IPS-15b (cell line): ENCODE measurements around the gene NPB.

ENCODE experiments used
- H3K27me3 ChIP-seq: one replicate; pipeline ENCODE4 v1.6.1; 2013; ENCODE audit warnings: low read length; ENCODE audit not compliant: control insufficient read depth, insufficient read depth
- H3K36me3 ChIP-seq: one replicate; pipeline ENCODE4 v1.6.1; 2013; ENCODE audit warnings: low read length; ENCODE audit not compliant: control insufficient read depth, insufficient read depth
- H3K4me1 ChIP-seq: one replicate; pipeline ENCODE4 v1.6.1; 2013; ENCODE audit warnings: mild to moderate bottlenecking, low read length; ENCODE audit not compliant: control insufficient read depth, insufficient read depth
- H3K4me3 ChIP-seq: one replicate; pipeline ENCODE4 v1.5.1; 2013; ENCODE audit warnings: low read depth, low read length
- H3K9ac ChIP-seq: one replicate; pipeline ENCODE4 v1.6.1; 2013; ENCODE audit warnings: low read depth, mild to moderate bottlenecking, low read length
- H3K9me3 ChIP-seq: one replicate; pipeline ENCODE4 v1.6.1; 2013; ENCODE audit warnings: mild to moderate bottlenecking, low read length; ENCODE audit not compliant: control insufficient read depth, insufficient read depth

The NPB gene

GRCh38 chr17:81902023-81902652 lies at the start of gene NPB:
Gene NPB, plus strand, starts transcription at chr17:81902238. Its CDS starts 40 bp downstream, at chr17:81902278.
- H3K36me3 ChIP-seq, result peaks cover 37% of the 10 kb centered on the region

DNA sequence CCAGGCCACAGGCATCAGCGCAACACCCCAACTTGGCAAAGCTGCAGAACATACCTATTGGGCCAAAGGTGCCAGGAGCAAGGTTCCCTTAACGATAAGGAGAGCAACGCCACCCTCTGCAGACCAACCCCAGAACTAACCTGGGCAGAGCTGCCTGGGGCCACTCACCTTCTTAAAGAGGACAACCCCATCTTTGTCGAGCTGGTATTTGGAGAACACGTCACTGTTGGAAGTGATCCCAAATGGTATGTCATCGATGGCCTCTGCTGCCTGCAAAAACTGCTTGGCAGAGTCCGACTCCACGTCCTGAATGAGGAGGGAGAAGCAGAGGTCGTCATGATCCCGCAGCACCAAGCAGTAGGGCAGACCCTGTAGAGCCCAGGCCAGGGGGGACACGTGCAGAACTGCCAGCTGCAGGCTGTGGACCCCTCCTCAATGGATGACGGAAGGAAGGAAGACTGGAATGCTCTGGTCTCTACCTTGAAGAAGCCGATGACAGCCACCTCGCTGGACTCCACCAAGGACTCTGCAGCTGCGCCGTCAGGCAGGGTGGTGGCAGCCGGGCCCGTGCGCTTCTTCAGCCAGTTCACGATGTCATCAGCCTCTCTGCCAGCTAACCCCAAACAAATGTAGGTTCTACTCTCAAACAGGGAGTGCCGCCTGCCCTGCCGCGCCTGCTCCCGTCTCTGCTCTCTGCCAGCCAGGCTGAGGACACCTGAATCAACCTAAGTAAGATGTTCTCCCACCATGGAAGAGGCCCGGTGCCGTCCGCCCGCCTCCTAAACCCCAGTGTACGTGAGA lies 46.9 kb upstream of the NPB start:
- H3K9ac ChIP-seq, result no peak overlapping the region
- H3K27me3 ChIP-seq, result no peaks in the 10 kb centered on the region
- H3K4me1 ChIP-seq, result peaks cover 5% of the 10 kb centered on the region
- peaks cover 62% of the 10 kb centered on the region for H3K36me3 ChIP-seq
- H3K9me3 ChIP-seq, result no peaks in the 10 kb centered on the region
- no peak overlapping the region for H3K4me3 ChIP-seq

More at GRCh38 chr17:81902023-81902652, at the start of gene NPB:
- Histone ChIP-seq H3K9ac (peak within 1 kb of the TSS; percentile 37), H3K4me3 (peak within 1 kb of the TSS; percentile 30), H3K9me3 (no peaks in the 10 kb centered on the region), H3K4me1 (no peaks in the 10 kb centered on the region), H3K27me3 (peaks cover 9% of the 10 kb centered on the region)

- Histone ChIP-seq H3K36me3 (peaks cover 49% of the 10 kb centered on the region), H3K9ac (no peak overlapping the region), H3K4me1 (peaks cover 5% of the 10 kb centered on the region), H3K9me3 (no peaks in the 10 kb centered on the region), H3K4me3 (peak overlapping the region; percentile 61), H3K27me3 (no peaks in the 10 kb centered on the region)
Measured at GRCh38 chr17:81858170-81858966, 43.7 kb upstream of the NPB start.

GRCh38 chr17:81858967-81859905 lies 42.8 kb upstream of the NPB start:
- peak overlapping the region; percentile 61 for H3K4me3 ChIP-seq
- H3K27me3 ChIP-seq, result no peaks in the 10 kb centered on the region
- peaks cover 5% of the 10 kb centered on the region for H3K4me1 ChIP-seq
- peaks cover 44% of the 10 kb centered on the region for H3K36me3 ChIP-seq
- peak overlapping the region; percentile 87 for H3K9ac ChIP-seq
- no peaks in the 10 kb centered on the region for H3K9me3 ChIP-seq

DNA sequence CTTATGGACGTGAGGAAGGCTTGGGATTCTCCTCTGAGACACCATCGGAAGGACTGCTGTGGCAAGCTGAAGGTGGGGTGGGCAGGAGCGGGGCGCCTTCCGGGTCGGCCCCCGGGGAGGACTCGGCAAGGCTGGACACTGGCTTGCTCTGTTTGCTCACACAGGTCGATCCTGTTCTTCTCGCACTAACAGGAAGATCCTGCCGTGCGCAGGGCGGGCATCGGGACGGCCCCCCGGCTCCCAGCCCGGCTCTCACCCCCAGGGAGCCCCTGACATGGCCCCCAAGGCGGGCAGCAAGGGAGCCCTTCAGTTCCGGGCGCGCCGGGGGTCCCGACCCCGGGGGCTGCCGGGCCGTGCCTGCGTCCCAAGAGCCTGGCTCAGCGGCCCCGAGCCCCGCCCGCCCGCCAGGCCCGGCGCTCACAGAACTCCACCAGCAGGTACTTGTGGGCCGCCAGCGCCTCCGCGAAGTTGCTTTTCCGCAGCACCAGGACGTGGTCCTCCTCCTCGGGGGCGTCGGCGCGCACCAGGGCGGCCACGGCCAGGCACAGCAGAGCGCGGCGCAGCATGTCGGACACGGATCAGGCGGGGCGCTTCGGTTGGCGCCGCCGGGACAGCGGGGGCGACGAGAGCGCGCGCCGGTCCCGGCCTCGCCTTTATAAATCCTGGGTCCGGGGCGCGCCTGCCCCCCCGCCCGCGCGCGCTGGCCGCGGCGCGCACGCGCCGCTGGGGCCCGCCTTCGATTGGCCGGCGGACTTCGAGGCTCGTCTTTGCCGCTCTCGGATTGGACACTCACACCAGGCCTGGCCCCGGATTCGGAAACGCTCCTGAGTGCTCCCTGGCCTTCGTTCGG lies 41.9 kb upstream of the NPB start, which contains the start of gene P4HB:
TSS of gene P4HB (minus strand) at position 630 of the 850 bp plus-strand sequence. CDS start at position 566, 64 bp downstream.
- Histone ChIP-seq H3K9ac (peak within 1 kb of the TSS; percentile 97), H3K36me3 (peaks cover 38% of the 10 kb centered on the region), H3K4me1 (peaks cover 5% of the 10 kb centered on the region), H3K9me3 (no peaks in the 10 kb centered on the region), H3K27me3 (no peaks in the 10 kb centered on the region), H3K4me3 (peak within 1 kb of the TSS; percentile 88)

DNA sequence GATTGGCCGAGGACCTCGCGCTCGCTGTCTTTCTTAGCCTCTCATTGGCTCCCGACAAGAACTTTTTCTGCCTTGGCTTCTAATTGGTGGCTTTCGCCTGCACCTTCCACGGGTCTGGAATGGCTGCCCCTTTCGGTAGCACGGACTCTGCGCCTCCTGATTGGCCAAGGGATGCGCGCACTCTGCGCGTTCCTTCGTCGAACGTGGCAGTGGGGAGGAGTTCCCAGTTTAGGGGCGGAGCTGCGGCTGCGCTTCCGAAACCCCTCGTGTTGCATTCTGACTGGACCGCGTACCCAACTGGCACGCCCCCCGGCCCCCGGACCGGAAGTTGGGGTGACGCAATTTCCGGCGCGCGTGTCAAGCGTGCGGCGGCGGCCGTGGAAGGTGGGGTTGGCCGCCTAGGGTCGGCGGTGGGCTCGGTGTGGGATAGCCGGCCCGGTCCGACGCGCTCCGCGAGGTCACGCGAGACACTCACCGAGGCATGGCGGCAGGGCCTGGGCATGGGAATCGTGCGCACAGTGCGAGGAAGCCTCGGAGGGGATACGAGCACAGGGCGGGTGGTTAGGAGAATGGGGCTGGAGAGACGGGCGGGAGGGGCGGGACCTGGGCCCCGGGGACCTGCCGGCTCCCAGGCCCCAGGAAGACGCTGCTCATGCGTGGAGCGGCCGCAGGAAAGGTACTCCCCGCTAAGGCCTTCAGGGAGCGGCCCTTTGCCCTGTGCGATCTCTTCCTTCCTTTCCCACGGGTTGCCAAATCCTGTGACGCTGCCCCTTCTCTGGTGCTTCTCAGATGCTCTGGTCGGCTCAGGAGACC lies 41.1 kb upstream of the NPB start:
- Histone ChIP-seq H3K36me3 (peaks cover 37% of the 10 kb centered on the region), H3K9ac (peak overlapping the region; percentile 97), H3K4me3 (peak overlapping the region; percentile 88), H3K27me3 (no peaks in the 10 kb centered on the region), H3K9me3 (no peaks in the 10 kb centered on the region), H3K4me1 (peaks cover 5% of the 10 kb centered on the region)

- Histone ChIP-seq H3K9me3 (no peaks in the 10 kb centered on the region), H3K9ac (no peak overlapping the region), H3K36me3 (peaks cover 37% of the 10 kb centered on the region), H3K4me1 (peaks cover 5% of the 10 kb centered on the region), H3K27me3 (no peaks in the 10 kb centered on the region), H3K4me3 (peak overlapping the region; percentile 15)
Measured at GRCh38 chr17:81863123-81863675, 38.8 kb upstream of the NPB start.

DNA sequence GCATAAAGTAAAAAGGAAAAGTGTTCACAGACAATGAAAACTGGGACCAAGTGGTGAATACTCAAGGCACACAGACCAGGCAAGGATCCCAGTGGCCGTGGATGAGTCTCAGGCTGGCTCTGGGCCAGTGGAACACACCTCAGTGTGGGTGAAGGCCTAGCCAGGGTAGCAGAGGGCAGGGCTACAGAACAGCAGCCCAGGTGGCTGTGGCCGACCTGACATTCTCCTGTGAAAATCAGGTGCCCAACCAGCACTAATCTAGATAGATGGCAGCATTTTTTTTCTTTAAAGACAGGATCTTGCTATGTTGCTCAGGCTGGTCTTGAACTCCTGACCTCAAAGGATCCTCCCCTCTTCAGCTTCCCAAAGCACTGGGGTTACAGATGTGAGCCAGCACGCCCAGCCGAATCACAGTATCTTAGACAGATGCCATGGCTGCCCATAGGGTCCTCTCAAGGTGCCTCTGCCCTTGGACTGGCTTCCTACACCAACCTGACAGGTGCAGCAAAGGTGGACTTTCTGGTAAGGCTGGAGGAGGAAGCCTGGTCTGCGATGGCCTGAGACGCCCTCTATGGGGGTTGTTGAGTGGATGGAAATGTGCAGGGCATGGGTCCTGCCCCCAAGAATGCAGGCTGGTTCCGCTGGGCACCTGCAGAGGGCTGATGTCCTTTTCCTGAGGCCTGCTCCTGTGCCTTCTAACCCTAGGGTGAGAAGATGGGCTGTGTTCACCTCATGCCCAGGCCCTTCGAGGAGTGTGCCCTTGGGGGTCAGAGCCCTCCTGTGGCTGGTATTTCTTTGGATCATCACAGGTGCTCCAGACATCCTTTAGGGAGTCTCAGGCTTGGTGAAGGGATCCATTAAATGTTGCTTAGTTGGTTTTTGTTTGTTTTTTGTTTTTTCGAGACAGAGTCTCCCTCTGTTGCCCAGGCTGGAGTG lies 37.9 kb upstream of the NPB start:
- H3K9me3 ChIP-seq, result no peaks in the 10 kb centered on the region
- peaks cover 35% of the 10 kb centered on the region for H3K36me3 ChIP-seq
- H3K9ac ChIP-seq, result no peak overlapping the region
- no peaks in the 10 kb centered on the region for H3K27me3 ChIP-seq
- no peak overlapping the region for H3K4me3 ChIP-seq
- H3K4me1 ChIP-seq, result peaks cover 5% of the 10 kb centered on the region

GRCh38 chr17:81865358-81865732 lies 36.7 kb upstream of the NPB start:
- Histone ChIP-seq H3K4me3 (no peak overlapping the region), H3K36me3 (peaks cover 34% of the 10 kb centered on the region), H3K4me1 (no peaks in the 10 kb centered on the region), H3K27me3 (no peaks in the 10 kb centered on the region), H3K9ac (no peak overlapping the region), H3K9me3 (no peaks in the 10 kb centered on the region)
